Activated B cell treated with CpG ODN at 0.5 μM for 24 hours (primary cell): Measurements from ENCODE around the gene CHAC1. TPM values are rescaled to one million over a fixed set of nuclear protein-coding genes. Genes with fewer than 3 reads are reported as not detected.

ENCODE experiments used
- ATAC-seq: fragments of 200-7000 bp; cut with Tn5 transposase; one replicate; pipeline ENCODE4 v1.10.0; 2021; ENCODE audit warnings: low read depth, mild to moderate bottlenecking, moderate library complexity
- CTCF ChIA-PET: fragments of 350-600 bp; sonication (Branson Sonifier 250); formaldehyde crosslinking; loops from one replicate; lab custom pipeline; 2021; ENCODE audit warnings: antibody characterized with exemption; lab: Charles Lee
- POLR2A ChIA-PET: fragments of 350-600 bp; sonication (Branson Sonifier 250); formaldehyde crosslinking; loops from one replicate; lab custom pipeline; 2021; ENCODE audit warnings: antibody characterized with exemption; lab: Charles Lee
- DNase-seq: peaks from one replicate; pipeline ENCODE4 v3.0.0; 2022
- H3K27ac Mint-ChIP-seq: one replicate; pipeline ENCODE4 v1.8.0; 2020; ENCODE audit warnings: mixed read lengths
- H3K27me3 Mint-ChIP-seq: one replicate; pipeline ENCODE4 v1.8.0; 2021; ENCODE audit warnings: mixed read lengths
- H3K36me3 Mint-ChIP-seq: one replicate; pipeline ENCODE4 v1.8.0; 2021; ENCODE audit warnings: low read depth, mixed read lengths
- H3K4me1 Mint-ChIP-seq: one replicate; pipeline ENCODE4 v1.8.0; 2021; ENCODE audit warnings: mixed read lengths
- H3K4me3 Mint-ChIP-seq: one replicate; pipeline ENCODE4 v1.8.0; 2020; ENCODE audit warnings: mild to moderate bottlenecking, mixed read lengths
- H3K9me3 Mint-ChIP-seq: one replicate; pipeline ENCODE4 v1.8.0; 2020; ENCODE audit warnings: mixed read lengths
- CTCF ChIP-seq: fragments of 200-600 bp; IDR thresholded peaks from one replicate; pipeline ENCODE4 v1.8.0; 2022; ENCODE audit warnings: antibody characterized with exemption, mild to moderate bottlenecking
- intact Hi-C: fragments of 100-400 bp; cut with micrococcal nuclease; formaldehyde crosslinking; loops from one replicate; pipeline ENCODE4 v1.15.1; 2024
- total RNA-seq: library from RNA; stranded (reverse); gene quantifications from 2 replicates; pipeline ENCODE4 v1.2.3, GENCODE V29; 2022

The CHAC1 gene
- total RNA-seq, 1 donor from 2014 or later = 27.3 TPM

- no peak overlapping the region for H3K4me3 Mint-ChIP-seq
- no peaks in the 10 kb centered on the region for H3K36me3 Mint-ChIP-seq
- TF ChIP-seq CTCF = no peak
- ATAC-seq (no peak), DNase-seq (no peak)
- H3K4me1 Mint-ChIP-seq = peaks cover 28% of the 10 kb centered on the region
- no peaks in the 10 kb centered on the region for H3K9me3 Mint-ChIP-seq
- ChIA-PET CTCF (no interaction called here), POLR2A (interaction anchor here (0.7 kb wide), 1 partner anchor 9 kb away, joined by 8 read pairs; no protein-coding TSS in a partner anchor)
- peaks cover 34% of the 10 kb centered on the region for H3K27me3 Mint-ChIP-seq
- no peak overlapping the region for H3K27ac Mint-ChIP-seq
- intact Hi-C loops = no loop called here
Measured at GRCh38 chr15:40933517-40933902, 19.8 kb upstream of the CHAC1 start.

GRCh38 chr15:40934457-40934856, 18.8 kb upstream of the CHAC1 start:
- H3K4me1 Mint-ChIP-seq = peaks cover 19% of the 10 kb centered on the region
- H3K36me3 Mint-ChIP-seq = no peaks in the 10 kb centered on the region
- ATAC-seq (no peak), DNase-seq (no peak)
- H3K4me3 Mint-ChIP-seq = no peak overlapping the region
- TF ChIP-seq CTCF = no peak
- ChIA-PET POLR2A (interaction anchor here (0.8 to 1.2 kb wide), 2 partner anchors 19 to 27 kb away, joined by 3 to 4 read pairs; partner anchors contain the start of gene CHAC1), CTCF (interaction anchor here (1.2 kb wide), 1 partner anchor 31 kb away, joined by 5 read pairs; no protein-coding TSS in a partner anchor)
- intact Hi-C loops = no loop called here
- no peak overlapping the region for H3K27ac Mint-ChIP-seq
- peaks cover 29% of the 10 kb centered on the region for H3K27me3 Mint-ChIP-seq
- H3K9me3 Mint-ChIP-seq = no peaks in the 10 kb centered on the region

DNA sequence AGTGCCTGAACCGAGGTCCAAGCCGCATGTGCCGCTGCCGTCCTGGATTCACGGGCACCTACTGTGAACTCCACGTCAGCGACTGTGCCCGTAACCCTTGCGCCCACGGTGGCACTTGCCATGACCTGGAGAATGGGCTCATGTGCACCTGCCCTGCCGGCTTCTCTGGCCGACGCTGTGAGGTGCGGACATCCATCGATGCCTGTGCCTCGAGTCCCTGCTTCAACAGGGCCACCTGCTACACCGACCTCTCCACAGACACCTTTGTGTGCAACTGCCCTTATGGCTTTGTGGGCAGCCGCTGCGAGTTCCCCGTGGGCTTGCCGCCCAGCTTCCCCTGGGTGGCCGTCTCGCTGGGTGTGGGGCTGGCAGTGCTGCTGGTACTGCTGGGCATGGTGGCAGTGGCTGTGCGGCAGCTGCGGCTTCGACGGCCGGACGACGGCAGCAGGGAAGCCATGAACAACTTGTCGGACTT, 17.0 kb upstream of the CHAC1 start:
- intact Hi-C loops = no loop called here
- Mint-ChIP-seq H3K27ac (no peak overlapping the region), H3K27me3 (peaks cover 14% of the 10 kb centered on the region), H3K9me3 (no peaks in the 10 kb centered on the region), H3K4me1 (peaks cover 17% of the 10 kb centered on the region), H3K36me3 (no peaks in the 10 kb centered on the region), H3K4me3 (no peak overlapping the region)
- CTCF ChIA-PET = interaction anchor here (0.7 kb wide), 1 partner anchor 78 kb away, joined by 6 read pairs; no protein-coding TSS in a partner anchor
- ATAC-seq (no peak), DNase-seq (no peak)
- POLR2A ChIA-PET = interaction anchor here (0.7 kb wide), 1 partner anchor 347 kb away, joined by 3 read pairs; no protein-coding TSS in a partner anchor
- no peak for TF ChIP-seq CTCF

DNA sequence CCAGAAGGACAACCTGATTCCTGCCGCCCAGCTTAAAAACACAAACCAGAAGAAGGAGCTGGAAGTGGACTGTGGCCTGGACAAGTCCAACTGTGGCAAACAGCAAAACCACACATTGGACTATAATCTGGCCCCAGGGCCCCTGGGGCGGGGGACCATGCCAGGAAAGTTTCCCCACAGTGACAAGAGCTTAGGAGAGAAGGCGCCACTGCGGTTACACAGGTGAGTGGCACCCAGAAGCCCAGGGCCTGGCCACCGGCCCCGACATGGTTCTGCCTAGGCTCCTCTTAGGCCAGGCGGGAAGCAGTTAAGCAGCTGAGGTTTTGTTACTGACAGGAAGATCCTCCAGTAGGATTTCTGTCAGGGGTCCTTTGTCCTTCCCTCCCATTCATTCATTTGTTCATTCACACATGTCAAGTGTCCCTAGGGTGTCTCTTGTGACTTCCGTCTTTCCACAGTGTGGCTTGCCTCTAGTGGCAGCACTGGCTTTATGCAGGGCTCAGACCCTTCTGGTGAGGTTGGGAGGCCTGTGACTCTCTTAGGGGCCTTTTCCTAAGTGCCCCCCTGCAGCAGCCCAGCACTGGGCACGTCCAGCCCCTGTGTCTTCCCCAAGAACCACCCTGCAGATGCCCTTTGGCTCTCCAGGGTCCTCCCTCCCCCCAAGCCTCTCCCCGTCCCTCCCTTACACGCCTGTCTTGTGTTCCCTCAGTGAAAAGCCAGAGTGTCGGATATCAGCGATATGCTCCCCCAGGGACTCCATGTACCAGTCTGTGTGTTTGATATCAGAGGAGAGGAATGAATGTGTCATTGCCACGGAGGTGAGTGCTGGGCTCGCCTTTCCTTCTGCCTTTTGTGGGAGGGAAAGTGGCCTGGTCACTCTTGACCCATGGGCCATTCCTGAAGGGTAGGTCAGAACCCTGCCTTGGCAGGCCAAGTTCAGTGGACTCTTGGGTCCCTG, 16.3 kb upstream of the CHAC1 start:
- intact Hi-C loops = no loop called here
- peaks cover 7% of the 10 kb centered on the region for H3K27me3 Mint-ChIP-seq
- no peak for DNase-seq
- POLR2A ChIA-PET = interaction anchor here (0.7 kb wide), 1 partner anchor 347 kb away, joined by 3 read pairs; no protein-coding TSS in a partner anchor
- H3K9me3 Mint-ChIP-seq = no peaks in the 10 kb centered on the region
- no peak for TF ChIP-seq CTCF
- H3K4me1 Mint-ChIP-seq = peaks cover 18% of the 10 kb centered on the region
- CTCF ChIA-PET = interaction anchor here (0.7 kb wide), 1 partner anchor 79 kb away, joined by 6 read pairs; no protein-coding TSS in a partner anchor
- H3K36me3 Mint-ChIP-seq = no peaks in the 10 kb centered on the region
- H3K4me3 Mint-ChIP-seq = no peak overlapping the region
- peak; percentile 19 for ATAC-seq
- no peak overlapping the region for H3K27ac Mint-ChIP-seq
